ENCODE measurements around the gene ANKRD23. TPM values are rescaled to one million over a fixed set of nuclear protein-coding genes. Genes with fewer than 3 reads are reported as not detected.

ANKRD23 gene
- total RNA-seq, 1 experiment from 2014 or later: 1.8 TPM

DNA sequence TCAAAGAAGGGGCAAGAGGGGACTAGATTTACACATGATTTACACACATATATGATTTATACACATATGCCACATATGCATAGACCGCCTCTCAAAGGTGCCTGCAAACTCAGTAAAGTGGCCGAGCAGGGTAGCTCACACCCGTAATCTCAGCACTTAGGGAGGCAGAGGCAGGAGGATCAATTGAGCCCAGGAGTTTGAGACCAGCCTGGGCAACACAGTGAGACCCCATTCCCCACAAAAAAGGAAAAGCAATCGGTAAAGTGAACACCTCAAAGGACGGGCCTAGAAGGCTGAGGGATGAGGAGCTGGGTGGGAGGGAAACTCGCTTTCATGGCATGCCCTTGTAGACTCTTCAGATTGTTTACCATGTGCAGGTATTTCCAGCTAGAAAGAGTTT lies 8.8 kb upstream of the ANKRD23 start:
- no peak for DNase-seq (ENCODE audit: low read depth, low spot score)
- in situ Hi-C loops (cut with HindIII; ENCODE audit: low pct_unique_long_range_greater_than_20kb, low sequenced_read_pairs): no loop called here

DNA sequence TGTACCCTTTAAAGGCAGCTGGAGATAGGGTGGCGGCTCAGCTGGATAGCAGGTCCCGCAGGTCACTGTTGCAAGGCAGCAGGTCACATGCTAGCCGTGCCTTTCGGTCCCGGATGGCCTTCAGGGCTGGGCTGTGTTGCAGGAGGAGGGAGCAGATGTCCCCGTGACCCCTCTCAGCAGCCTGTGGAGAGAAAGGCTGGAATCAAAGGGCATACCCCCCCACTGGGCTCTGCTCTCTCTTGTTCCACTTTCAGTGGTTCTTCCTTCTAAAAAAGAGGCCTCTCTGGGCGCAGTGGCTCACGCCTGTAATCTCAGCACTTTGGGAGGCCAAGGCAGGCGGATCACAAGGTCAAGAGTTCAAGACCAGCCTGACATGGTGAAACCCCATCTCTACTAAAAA lies 4.4 kb upstream of the ANKRD23 start:
- in situ Hi-C loops (cut with HindIII; ENCODE audit: low pct_unique_long_range_greater_than_20kb, low sequenced_read_pairs): no loop called here
- no peak for DNase-seq (ENCODE audit: low read depth, low spot score)

DNA sequence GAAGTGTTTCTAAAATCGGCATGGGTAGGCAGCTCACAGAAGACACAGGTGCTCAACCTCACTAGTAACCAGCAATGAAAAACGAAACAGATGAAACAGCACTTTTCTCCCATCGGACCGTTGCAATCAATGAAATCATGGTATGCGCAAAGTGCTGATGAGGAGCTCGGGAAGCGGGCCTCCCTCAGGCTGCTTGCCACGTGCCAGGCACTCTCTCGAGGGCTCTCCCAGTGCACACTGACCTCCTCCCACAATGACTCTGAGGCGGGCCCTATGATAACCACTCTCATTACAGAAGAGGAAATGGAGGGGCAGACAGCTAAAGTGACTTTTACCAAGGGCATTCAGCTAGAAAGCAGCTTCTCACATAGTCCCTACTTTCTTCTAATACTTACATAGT lies 3.8 kb upstream of the ANKRD23 start:
- no peak for DNase-seq (ENCODE audit: low read depth, low spot score)
- in situ Hi-C loops (cut with HindIII; ENCODE audit: low pct_unique_long_range_greater_than_20kb, low sequenced_read_pairs): no loop called here

DNA sequence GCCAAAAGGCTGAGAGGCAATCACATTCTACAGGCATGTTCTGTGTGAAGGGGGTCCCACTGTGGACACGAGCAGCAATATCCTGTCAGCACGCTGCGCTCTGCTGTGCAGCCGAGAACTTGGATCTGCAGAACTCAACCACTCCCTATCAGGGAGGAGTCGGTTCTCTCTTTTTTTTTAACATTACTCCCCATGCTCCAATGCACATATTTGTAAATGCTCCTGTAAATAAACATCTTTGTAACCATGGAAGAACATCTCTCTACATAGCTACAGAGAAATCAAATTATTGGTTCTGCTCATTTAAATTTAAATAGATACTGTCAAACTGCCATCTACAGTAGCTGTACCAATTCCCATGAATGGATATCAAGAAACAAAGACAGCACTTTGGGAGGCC lies 3.0 kb upstream of the ANKRD23 start:
- in situ Hi-C loops (cut with HindIII; ENCODE audit: low pct_unique_long_range_greater_than_20kb, low sequenced_read_pairs): no loop called here
- DNase-seq (ENCODE audit: low read depth, low spot score): no peak

DNA sequence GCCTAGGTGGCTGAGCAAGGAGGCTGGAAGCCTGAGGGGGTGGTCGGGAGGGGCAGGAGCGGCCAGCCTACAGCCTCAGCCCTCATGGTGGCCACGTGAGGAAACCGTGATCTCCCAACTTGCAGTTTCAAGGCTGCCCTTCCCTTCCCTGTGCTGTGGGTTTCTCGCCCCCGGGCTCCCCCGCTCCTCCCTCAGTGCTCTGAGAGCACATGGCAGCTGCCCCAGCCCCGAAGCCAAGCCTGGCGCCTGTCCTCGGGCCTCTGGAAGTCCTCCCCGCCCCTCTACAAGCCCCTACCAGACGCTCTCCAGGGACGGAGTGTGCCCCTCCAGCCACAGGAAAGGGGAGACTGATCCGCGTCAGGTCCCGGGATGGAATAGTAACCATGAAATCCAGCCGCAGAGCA lies 586 bp upstream of the ANKRD23 start:
- in situ Hi-C loops (cut with HindIII; ENCODE audit: low pct_unique_long_range_greater_than_20kb, low sequenced_read_pairs): no loop called here
- DNase-seq (ENCODE audit: low read depth, low spot score): no peak

DNA sequence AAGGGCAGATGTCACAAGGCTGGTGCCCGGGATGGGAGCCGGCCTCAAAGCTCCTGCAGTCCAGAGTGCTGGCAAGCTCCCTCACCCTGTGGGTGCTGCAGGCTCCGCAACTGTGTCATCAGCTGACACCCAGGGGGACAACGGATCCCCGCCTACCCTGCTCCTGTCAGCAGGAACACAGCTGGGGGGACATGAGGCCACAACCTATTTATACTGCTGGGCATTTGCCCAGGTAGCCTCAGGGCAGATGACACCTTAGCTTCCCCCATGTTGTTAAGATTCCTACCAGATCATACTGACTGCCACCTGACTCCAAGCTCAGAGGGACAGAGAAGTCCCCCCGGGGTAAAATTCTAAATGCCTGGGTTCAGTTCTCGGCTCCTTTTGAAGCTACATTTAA lies 1.2 kb downstream of the ANKRD23 start:
- no peak for DNase-seq (ENCODE audit: low read depth, low spot score)
- in situ Hi-C loops (cut with HindIII; ENCODE audit: low pct_unique_long_range_greater_than_20kb, low sequenced_read_pairs): no loop called here

DNA sequence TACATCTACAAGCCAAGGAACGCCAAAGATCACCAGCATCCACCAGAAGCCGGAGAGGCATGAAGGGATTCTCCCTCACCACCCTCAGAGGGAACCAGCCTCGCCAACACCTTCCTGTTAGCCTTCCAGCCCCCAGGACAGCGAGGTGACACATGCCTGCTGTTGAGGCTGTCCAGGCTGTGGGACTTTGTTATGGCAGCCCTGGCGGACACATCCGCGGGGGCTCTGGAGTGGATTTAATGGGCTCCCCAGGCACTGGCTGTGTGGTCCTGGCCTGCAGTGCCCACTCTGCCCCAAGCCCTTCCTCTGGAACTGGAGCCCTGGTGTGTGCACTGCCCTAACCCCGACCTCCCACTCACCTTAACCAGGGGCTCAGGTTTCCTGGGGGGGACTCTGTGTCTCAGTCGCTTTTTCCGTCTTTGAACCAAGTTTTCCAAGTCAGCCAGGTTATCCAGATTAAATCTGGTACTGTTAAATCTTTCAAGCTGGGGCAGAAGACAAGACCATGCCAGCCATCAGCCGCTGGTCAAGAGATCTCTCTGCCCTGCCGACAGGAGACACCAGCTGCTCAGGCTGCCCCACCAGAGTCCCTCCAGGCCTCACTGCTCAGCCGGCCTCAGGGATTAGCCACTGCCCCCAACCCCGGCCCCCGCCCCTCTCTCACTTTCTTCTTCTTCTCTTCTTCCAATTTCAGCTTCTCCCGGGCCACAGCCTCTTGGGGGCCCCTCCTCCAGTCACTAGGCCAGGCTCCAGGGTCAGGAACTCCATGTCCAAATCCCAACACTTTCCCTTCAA lies 1.9 kb downstream of the ANKRD23 start:
- in situ Hi-C loops (cut with HindIII; ENCODE audit: low pct_unique_long_range_greater_than_20kb, low sequenced_read_pairs): no loop called here
- no peak for DNase-seq (ENCODE audit: low read depth, low spot score)

DNA sequence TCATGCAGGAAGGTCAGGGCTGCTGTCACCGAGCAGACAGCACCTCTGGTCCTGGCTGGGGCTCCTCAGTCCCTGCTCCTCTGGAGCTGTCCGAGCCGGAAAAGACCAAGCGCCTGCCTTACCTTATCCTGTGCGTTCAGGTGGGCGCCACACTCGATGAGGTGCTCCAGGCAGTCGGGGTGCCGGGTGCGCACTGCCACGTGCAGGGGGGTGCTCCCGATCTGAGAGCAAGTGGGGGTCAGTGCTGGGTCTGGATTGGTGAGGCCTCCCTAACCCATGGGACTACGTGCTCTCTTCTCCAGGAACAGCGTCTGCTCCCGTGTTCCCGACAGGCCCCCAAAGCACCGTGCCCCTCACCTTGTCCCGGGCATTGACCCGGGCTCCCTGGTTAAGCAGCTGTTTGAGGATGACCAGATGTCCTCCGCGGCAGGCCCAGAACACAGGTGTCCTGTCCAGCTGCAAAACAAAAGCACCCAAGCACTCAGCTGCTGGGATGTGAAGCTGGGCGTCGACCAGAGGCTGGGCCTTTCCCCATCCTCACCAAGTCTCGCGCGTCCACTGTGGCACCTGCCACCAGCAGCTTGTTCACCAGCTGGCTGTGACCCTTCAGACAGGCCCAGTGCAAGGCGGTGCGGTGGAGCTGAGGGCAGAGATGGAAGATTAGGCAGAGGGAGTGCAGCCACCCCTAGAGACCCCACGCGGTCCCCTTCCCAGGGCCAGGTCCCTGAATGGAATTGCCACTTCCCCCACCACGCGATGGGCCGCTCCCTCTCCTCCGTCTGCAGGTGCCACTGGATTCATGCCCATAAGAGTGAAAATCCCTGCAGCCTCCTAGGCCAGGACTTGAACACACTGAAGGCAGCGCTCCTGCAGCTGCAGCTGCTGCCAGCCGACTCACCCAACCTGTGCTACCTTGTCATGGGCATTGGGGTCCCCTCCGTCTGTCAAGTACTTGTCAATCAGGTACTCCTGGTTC lies 3.7 kb downstream of the ANKRD23 start:
- in situ Hi-C loops (cut with HindIII; ENCODE audit: low pct_unique_long_range_greater_than_20kb, low sequenced_read_pairs): no loop called here
- no peak for DNase-seq (ENCODE audit: low read depth, low spot score)

DNA sequence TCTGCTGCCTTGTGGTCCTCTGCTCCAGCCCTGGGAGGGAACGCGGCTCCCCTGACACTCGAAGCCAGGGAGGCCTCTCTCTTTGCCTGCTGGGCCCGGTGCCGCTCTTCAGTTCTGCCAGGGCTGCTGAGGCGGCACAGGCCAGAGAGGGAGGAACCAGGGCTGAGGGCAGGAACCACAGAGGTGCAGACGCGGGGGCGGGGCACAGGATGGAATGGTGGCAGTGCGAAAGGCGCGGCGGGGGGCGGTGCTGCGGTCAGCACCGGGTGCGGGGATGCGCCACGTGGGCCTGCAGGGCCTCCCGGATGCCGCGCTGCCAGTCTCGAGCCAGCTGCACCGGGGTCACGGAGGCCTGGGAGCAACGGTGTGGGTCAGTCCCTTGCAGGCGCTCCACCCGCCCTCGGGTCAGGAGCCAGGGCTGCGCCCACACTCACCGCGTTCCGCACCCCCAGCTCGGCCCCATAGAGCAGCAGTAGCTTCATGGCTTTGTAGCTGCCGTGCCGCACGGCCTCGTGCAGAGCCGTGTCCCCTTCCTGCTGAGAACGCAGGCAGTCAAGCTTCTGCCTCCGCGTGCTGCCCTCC lies 4.4 kb downstream of the ANKRD23 start:
- in situ Hi-C loops (cut with HindIII; ENCODE audit: low pct_unique_long_range_greater_than_20kb, low sequenced_read_pairs): no loop called here
- DNase-seq (ENCODE audit: low read depth, low spot score): no peak

DNA sequence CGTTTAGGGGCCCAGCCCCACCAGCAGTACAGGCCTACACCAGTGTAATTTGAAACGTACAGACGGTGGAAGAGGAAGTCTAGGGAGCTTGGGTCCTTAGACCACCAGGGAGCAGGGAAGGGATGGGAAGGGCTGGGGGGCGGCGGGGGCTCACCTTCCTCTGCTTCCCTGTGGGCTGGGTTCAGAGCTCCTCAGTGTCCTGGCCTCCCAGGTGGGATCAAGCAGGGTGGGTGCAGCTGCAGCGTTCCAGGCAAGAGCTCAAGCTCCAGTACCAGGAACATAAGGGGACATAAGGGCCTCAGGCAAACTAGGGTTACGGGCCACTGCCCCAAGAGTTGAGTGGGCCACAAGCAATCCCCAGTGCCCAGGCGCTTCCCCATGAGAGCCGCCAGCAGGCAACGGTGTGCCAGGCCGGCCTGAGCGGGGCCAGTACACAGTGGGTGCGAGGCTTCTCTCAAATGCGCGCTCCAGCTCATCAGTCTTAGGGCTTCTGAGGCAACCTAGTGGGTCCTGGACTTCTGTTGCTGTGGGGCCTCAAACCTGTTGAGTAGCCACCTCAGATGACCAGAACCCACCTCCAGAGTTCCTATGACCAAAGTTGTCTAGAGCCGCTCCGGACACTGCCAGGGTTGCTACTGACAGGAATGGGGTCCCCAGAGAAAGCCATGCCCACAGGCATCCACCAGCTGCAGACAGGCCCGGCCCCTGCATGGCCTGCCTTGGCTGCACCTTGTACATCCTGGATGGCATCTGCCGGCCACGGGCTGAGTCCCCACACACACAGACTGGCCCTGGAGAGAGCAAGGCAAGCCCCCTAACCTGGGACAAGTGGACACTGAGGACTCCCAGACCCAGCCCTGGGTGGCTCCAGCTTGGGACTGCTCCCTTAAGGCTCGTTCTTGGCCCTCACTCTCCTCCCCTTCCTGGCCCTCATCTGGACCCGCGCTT lies 5.2 kb downstream of the ANKRD23 start:
- in situ Hi-C loops (cut with HindIII; ENCODE audit: low pct_unique_long_range_greater_than_20kb, low sequenced_read_pairs): no loop called here
- no peak for DNase-seq (ENCODE audit: low read depth, low spot score)

DNA sequence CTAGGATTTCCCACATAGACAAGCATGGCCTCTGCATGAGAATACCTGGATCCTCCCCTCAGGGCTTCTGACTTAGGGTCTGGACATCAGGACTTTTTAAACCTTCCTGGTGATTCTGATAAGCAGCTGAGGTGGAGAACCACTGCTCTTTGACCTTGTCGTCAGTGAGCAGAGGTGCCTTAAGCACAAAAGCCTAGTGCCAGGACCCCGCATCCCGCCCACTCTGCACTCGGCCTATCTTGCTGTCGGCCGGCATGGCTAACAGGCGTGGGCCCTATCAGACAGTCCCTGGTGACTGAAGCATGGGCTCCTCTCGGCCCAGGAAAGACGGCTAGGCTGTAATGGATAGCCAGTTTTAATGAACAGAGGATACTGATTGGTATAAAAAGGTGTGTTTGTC lies 6.2 kb downstream of the ANKRD23 start:
- in situ Hi-C loops (cut with HindIII; ENCODE audit: low pct_unique_long_range_greater_than_20kb, low sequenced_read_pairs): no loop called here
- no peak for DNase-seq (ENCODE audit: low read depth, low spot score)

DNA sequence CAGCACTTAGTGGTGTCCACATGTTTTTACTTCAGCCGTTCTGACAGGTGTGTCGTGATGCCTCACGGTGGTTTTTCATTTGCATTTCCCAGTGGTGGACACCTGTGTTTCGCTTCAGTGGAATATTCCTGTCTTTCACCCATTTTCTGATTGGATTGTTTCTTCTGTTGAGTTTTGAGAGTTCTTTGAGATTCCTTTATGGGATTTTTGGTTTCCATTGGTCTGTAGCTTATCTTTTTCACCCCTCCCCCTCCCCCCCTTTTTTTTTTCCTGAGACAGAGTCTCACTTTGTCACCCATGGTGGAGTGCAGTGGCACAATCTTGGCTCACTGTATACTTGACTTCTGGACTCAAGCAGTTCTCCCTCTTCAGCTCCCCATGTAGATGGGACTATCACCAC lies 8.0 kb downstream of the ANKRD23 start:
- DNase-seq (ENCODE audit: low read depth, low spot score): no peak

DNA sequence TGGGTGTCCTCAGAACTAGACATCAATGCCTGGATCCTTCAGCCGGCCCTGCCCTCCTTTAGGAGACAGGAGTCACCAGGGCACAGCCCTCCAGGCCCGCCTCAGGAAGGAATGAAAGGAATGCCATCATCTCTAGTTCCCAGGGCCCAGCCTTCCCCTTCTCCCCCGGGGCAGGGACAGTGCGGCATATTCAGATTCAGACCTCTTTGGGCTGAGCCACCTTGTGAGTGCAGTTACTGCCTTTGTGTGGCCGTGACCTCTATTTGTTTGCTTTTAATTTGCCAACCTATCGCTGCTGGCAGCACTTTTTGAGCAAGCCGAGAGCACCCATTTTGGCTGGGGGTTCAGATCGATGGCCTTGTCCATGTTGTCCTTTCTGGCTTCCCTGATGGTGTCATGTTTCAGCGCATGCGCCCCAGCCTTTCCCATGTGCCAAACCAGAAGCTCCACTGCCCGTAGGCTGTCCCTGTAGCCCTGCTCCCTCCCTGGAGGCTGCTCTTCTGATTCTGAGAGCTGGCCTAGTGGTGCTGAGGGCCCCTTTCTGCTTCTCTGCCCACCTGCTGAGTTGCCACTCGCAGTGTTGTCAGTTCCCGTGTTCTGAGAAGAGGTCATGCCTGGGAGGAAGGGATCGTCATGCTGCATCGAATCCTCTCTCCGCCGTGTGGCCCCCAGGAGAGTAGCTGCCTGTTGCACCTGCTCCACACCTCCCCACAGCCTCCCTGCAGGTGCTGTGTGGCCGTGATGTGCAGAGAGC lies 10.9 kb downstream of the ANKRD23 start:
- no peak for DNase-seq (ENCODE audit: low read depth, low spot score)

More for the DNA sequence above, 8.0 kb downstream of the ANKRD23 start:
- in situ Hi-C loops (cut with HindIII; ENCODE audit: low pct_unique_long_range_greater_than_20kb, low sequenced_read_pairs): no loop called here

DNA sequence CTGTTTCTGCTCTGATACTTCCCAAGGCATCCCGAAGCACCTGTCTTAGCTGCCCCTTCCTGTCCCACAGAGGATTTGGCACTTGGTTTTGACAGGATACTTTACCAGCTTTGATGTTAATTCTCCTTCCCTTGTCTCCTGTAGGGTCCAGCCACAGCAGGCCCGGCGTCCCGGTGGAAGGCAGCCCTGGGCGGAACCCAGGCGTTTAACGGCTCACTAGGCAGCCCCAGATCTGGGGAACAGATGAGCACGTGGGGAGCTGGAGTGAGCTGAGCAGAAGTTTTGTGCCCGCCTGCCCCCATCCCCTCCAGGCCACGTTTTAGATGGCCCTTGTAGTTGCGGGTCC lies 11.4 kb downstream of the ANKRD23 start:
- in situ Hi-C loops (cut with HindIII; ENCODE audit: low pct_unique_long_range_greater_than_20kb, low sequenced_read_pairs): no loop called here
- no peak for DNase-seq (ENCODE audit: low read depth, low spot score)

More for the DNA sequence above, 10.9 kb downstream of the ANKRD23 start:
- in situ Hi-C loops (cut with HindIII; ENCODE audit: low pct_unique_long_range_greater_than_20kb, low sequenced_read_pairs): no loop called here

DNA sequence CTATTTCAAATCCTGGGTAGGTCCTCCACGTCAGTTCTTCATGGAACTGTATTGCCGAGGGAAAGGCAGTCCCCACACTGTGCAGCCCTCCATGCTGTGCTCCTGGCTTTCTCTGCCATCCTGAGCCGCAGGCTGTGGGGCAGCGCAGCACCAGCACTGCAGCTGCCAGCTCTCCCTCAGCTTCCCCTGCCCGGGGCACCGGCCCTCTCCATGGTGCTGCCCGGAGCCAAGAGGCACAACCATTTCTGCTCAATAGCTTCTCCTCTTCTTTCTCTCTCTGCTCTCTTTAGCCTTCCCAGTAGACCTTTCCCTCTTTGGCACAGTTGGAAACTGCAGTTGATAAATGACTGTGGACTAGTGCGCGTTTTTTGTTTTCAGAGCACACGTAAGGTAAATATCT lies 12.1 kb downstream of the ANKRD23 start:
- in situ Hi-C loops (cut with HindIII; ENCODE audit: low pct_unique_long_range_greater_than_20kb, low sequenced_read_pairs): no loop called here
- DNase-seq (ENCODE audit: low read depth, low spot score): no peak

DNA sequence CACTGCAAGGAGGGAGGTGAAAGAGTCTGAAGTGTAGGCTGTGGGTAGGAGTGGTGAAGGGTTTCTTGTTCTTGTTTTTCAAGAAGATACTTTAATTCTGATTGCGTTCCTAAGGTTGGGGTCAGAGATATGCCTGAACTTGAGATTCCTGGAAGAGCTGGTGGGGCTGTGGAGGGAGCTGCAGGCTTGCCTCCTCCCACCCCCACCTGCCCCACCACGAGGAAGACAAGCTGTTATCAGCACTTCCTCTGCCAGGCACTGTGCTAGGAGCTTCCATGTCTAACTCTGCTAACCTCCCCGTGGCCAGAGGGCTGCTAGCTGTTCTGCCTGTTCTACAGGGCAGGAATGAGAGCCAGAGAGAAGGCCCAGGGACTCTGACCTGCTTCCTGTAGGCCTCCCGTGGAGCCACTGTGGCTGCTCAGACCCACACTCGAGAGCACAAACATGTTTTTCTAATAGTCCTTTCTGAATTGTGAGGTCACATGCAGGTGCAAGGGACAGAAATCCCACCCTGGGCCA lies 13.7 kb downstream of the ANKRD23 start:
- no peak for DNase-seq (ENCODE audit: low read depth, low spot score)
- in situ Hi-C loops (cut with HindIII; ENCODE audit: low pct_unique_long_range_greater_than_20kb, low sequenced_read_pairs): no loop called here

DNA sequence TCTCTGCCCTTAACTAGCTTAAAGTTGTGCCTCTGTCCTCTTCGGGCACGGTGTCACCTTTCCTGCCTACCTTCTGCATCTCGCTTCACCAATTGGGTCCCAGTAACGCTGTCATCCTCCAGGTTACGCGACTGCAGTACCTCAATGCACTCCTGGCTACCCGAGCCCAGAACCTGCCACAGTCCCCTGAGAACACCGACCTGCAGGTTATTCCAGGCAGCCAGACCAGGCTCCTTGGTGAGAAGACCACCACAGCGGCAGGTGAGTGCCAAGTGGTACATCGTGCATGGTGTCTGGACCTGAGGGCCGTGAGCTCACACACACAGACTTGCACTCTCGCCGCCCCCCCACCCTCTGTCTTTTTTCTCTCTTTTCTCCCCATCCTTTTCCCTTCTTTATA lies 14.9 kb downstream of the ANKRD23 start:
- DNase-seq (ENCODE audit: low read depth, low spot score): no peak
- in situ Hi-C loops (cut with HindIII; ENCODE audit: low pct_unique_long_range_greater_than_20kb, low sequenced_read_pairs): no loop called here

Data from SK-MEL-5 (cell line).